CD4-positive, CD25-positive, alpha-beta regulatory T cell (primary cell): ENCODE results near the gene USPL1. TPM values are rescaled to one million over a fixed set of nuclear protein-coding genes. Genes with fewer than 3 reads are reported as not detected.

Source experiments
- ATAC-seq, 2 donors: fragments of 150-1000 bp; cut with Tn5 transposase; one replicate each; pipeline ENCODE4 v1.10.0; 2021; ENCODE audit warnings: low read depth in 2 of 2, moderate number of reproducible peaks in 2 of 2, moderate library complexity in 1 of 2
- DNase-seq, 3 donors: peaks; one replicate each; pipeline versions ENCODE4 v3.0.0 to v3.0.0-alpha.2; 2012 to 2022; ENCODE audit warnings: mixed read lengths in 1 of 3
- H3K27ac ChIP-seq: one replicate; pipeline ENCODE4 v1.7.0; 2013; ENCODE audit warnings: mild to moderate bottlenecking, low read length; ENCODE audit not compliant: insufficient read depth, poor library complexity, severe bottlenecking
- H3K27me3 ChIP-seq: one replicate; pipeline ENCODE4 v1.7.0; 2013; ENCODE audit warnings: low read length; ENCODE audit not compliant: control insufficient read depth, insufficient read depth
- H3K36me3 ChIP-seq: one replicate; pipeline ENCODE4 v1.7.0; 2013; ENCODE audit warnings: mild to moderate bottlenecking, low read length, moderate library complexity; ENCODE audit not compliant: control insufficient read depth, insufficient read depth
- H3K4me1 ChIP-seq: 2 replicates; pipeline ENCODE4 v1.7.0; 2013; ENCODE audit warnings: mild to moderate bottlenecking, low read length; ENCODE audit not compliant: insufficient read depth, control insufficient read depth, poor library complexity, severe bottlenecking
- H3K4me3 ChIP-seq: one replicate; pipeline ENCODE4 v1.7.0; 2013; ENCODE audit warnings: low read depth, mild to moderate bottlenecking, low read length, moderate library complexity
- H3K9me3 ChIP-seq, 2 experiments: 1 replicate in 1 of 2; 2 replicates in 1 of 2; pipeline ENCODE4 v1.7.0; 2013; ENCODE audit warnings: low read length in 2 of 2, mild to moderate bottlenecking in 1 of 2, moderate library complexity in 1 of 2; ENCODE audit not compliant: control insufficient read depth in 2 of 2
- H3K27ac Mint-ChIP-seq, 3 donors: one replicate each; pipeline ENCODE4 v1.8.0; 2020 to 2022; ENCODE audit warnings: mild to moderate bottlenecking in 3 of 3, mixed read lengths in 3 of 3, moderate library complexity in 2 of 3
- H3K27me3 Mint-ChIP-seq: one replicate; pipeline ENCODE4 v1.8.0; 2022; ENCODE audit warnings: mild to moderate bottlenecking, mixed read lengths
- H3K36me3 Mint-ChIP-seq: one replicate; pipeline ENCODE4 v1.8.0; 2020; ENCODE audit warnings: mixed read lengths
- H3K4me1 Mint-ChIP-seq, 4 donors: one replicate each; pipeline ENCODE4 v1.8.0; 2020 to 2022; ENCODE audit warnings: mixed read lengths in 4 of 4, mild to moderate bottlenecking in 1 of 4
- H3K4me3 Mint-ChIP-seq, 4 donors: one replicate each; pipeline ENCODE4 v1.8.0; 2020 to 2022; ENCODE audit warnings: mild to moderate bottlenecking in 4 of 4, mixed read lengths in 4 of 4, moderate library complexity in 3 of 4
- H3K9me3 Mint-ChIP-seq, 7 donors: one replicate each; pipeline ENCODE4 v1.8.0; 2020 to 2022; ENCODE audit warnings: mixed read lengths in 7 of 7, mild to moderate bottlenecking in 3 of 7, moderate library complexity in 2 of 7
- polyA plus RNA-seq, 4 donors: library from polyadenylated mRNA; unstranded; fragments of 300-500 nt; fragmentation: Illumina TruSeq; gene quantifications; one replicate each; pipeline ENCODE4 v1.2.3, GENCODE V29; 2021
- total RNA-seq: library from RNA; stranded (reverse); gene quantifications from one replicate; pipeline ENCODE4 v1.2.3, GENCODE V29; 2022

The USPL1 gene
- total and polyA plus RNA-seq, 5 donors from 2014 or later = 11.9 to 37.2 (median 17.9) TPM

- H3K9me3 Mint-ChIP-seq = peaks cover 0 to 4% (median 0%) of the 10 kb centered on the region in 7 donors
- peak overlapping the region; percentile 71 for H3K4me3 ChIP-seq
- no peaks in the 10 kb centered on the region for H3K36me3 Mint-ChIP-seq
- no peak overlapping the region for H3K27ac ChIP-seq
- no peaks in the 10 kb centered on the region for H3K36me3 ChIP-seq
- peaks cover 16% of the 10 kb centered on the region for H3K27me3 Mint-ChIP-seq
- H3K4me1 ChIP-seq = no peaks in the 10 kb centered on the region
- no peak for ATAC-seq
- H3K27me3 ChIP-seq = peaks cover 5% of the 10 kb centered on the region
- no peaks in the 10 kb centered on the region for H3K9me3 ChIP-seq
- H3K27ac Mint-ChIP-seq = no peak overlapping the region
- H3K4me3 Mint-ChIP-seq = peak overlapping the region in 2 of 4 donors; percentile 7 to 87
- H3K4me1 Mint-ChIP-seq = peaks cover 3 to 11% (median 6%) of the 10 kb centered on the region in 4 donors
- DNase-seq = no peak
Observed at GRCh38 chr13:30689752-30690151, 72.0 kb downstream of the USPL1 start.

GRCh38 chr13:30690282-30691188, 72.8 kb downstream of the USPL1 start:
- H3K9me3 ChIP-seq = no peaks in the 10 kb centered on the region
- no peaks in the 10 kb centered on the region for H3K36me3 ChIP-seq
- peaks cover 3 to 14% (median 6%) of the 10 kb centered on the region in 4 donors for H3K4me1 Mint-ChIP-seq
- H3K27ac Mint-ChIP-seq = peak overlapping the region; percentile 33 to 83 (median 72)
- peaks cover 5% of the 10 kb centered on the region for H3K27me3 ChIP-seq
- ATAC-seq (peak in 1 of 2 donors; percentile 62), DNase-seq (peak in 1 of 3 donors; percentile 56)
- H3K9me3 Mint-ChIP-seq = peaks cover 0 to 4% (median 0%) of the 10 kb centered on the region in 7 donors
- no peaks in the 10 kb centered on the region for H3K4me1 ChIP-seq
- peaks cover 20% of the 10 kb centered on the region for H3K27me3 Mint-ChIP-seq
- peak overlapping the region; percentile 71 for H3K4me3 ChIP-seq
- peak overlapping the region; percentile 7 to 87 (median 52) for H3K4me3 Mint-ChIP-seq
- H3K27ac ChIP-seq = no peak overlapping the region
- no peaks in the 10 kb centered on the region for H3K36me3 Mint-ChIP-seq

GRCh38 chr13:30692113-30692512, 74.4 kb downstream of the USPL1 start:
- H3K36me3 ChIP-seq = no peaks in the 10 kb centered on the region
- Mint-ChIP-seq H3K36me3 (no peaks in the 10 kb centered on the region), H3K27me3 (peaks cover 22% of the 10 kb centered on the region), H3K27ac (no peak overlapping the region), H3K4me3 (peak overlapping the region in 1 of 4 donors; percentile 31), H3K9me3 (peaks cover 0 to 4% (median 0%) of the 10 kb centered on the region in 7 donors), H3K4me1 (peaks cover 6 to 28% (median 13%) of the 10 kb centered on the region in 4 donors)
- H3K4me1 ChIP-seq = peaks cover 4% of the 10 kb centered on the region
- DNase-seq (no peak), ATAC-seq (no peak)
- H3K27me3 ChIP-seq = peaks cover 7% of the 10 kb centered on the region
- no peak overlapping the region for H3K4me3 ChIP-seq
- H3K9me3 ChIP-seq = no peaks in the 10 kb centered on the region
- H3K27ac ChIP-seq = no peak overlapping the region

GRCh38 chr13:30696278-30697176, 78.8 kb downstream of the USPL1 start:
- Mint-ChIP-seq H3K27ac (peak overlapping the region in 2 of 3 donors; percentile 15 to 42), H3K4me1 (peaks cover 0 to 22% (median 11%) of the 10 kb centered on the region in 4 donors), H3K36me3 (no peaks in the 10 kb centered on the region), H3K4me3 (no peak overlapping the region), H3K27me3 (peaks cover 43% of the 10 kb centered on the region), H3K9me3 (no peaks in the 10 kb centered on the region)
- DNase-seq = no peak
- H3K36me3 ChIP-seq = no peaks in the 10 kb centered on the region
- H3K9me3 ChIP-seq = no peaks in the 10 kb centered on the region
- ATAC-seq = no peak
- peaks cover 6% of the 10 kb centered on the region for H3K27me3 ChIP-seq
- no peak overlapping the region for H3K4me3 ChIP-seq
- peaks cover 4% of the 10 kb centered on the region for H3K4me1 ChIP-seq
- no peak overlapping the region for H3K27ac ChIP-seq

GRCh38 chr13:30697177-30697953, 79.6 kb downstream of the USPL1 start:
- Mint-ChIP-seq H3K4me3 (no peak overlapping the region), H3K9me3 (no peaks in the 10 kb centered on the region), H3K27ac (peak overlapping the region in 2 of 3 donors; percentile 15 to 77), H3K27me3 (peaks cover 50% of the 10 kb centered on the region), H3K36me3 (no peaks in the 10 kb centered on the region), H3K4me1 (peaks cover 0 to 22% (median 11%) of the 10 kb centered on the region in 4 donors)
- Histone ChIP-seq H3K9me3 (no peaks in the 10 kb centered on the region), H3K27me3 (peaks cover 8% of the 10 kb centered on the region), H3K4me1 (peaks cover 4% of the 10 kb centered on the region), H3K36me3 (no peaks in the 10 kb centered on the region), H3K4me3 (no peak overlapping the region), H3K27ac (no peak overlapping the region)
- no peak for DNase-seq
- ATAC-seq = no peak

GRCh38 chr13:30697996-30698401, 80.3 kb downstream of the USPL1 start:
- Mint-ChIP-seq H3K9me3 (no peaks in the 10 kb centered on the region), H3K27ac (no peak overlapping the region), H3K4me1 (peaks cover 0 to 22% (median 13%) of the 10 kb centered on the region in 4 donors), H3K27me3 (peaks cover 53% of the 10 kb centered on the region), H3K36me3 (no peaks in the 10 kb centered on the region), H3K4me3 (no peak overlapping the region)
- Histone ChIP-seq H3K9me3 (no peaks in the 10 kb centered on the region), H3K27ac (no peak overlapping the region), H3K36me3 (no peaks in the 10 kb centered on the region), H3K4me1 (peaks cover 4% of the 10 kb centered on the region), H3K4me3 (no peak overlapping the region), H3K27me3 (peaks cover 10% of the 10 kb centered on the region)
- no peak for ATAC-seq
- no peak for DNase-seq

- DNase-seq = no peak
Observed at GRCh38 chr13:30698488-30699005, 80.8 kb downstream of the USPL1 start.

More at GRCh38 chr13:30698488-30699005, 80.8 kb downstream of the USPL1 start:
- ATAC-seq = no peak
- H3K27me3 Mint-ChIP-seq = peaks cover 56% of the 10 kb centered on the region
- Histone ChIP-seq H3K27ac (no peak overlapping the region), H3K4me3 (no peak overlapping the region), H3K36me3 (no peaks in the 10 kb centered on the region), H3K27me3 (peaks cover 10% of the 10 kb centered on the region), H3K4me1 (peaks cover 4% of the 10 kb centered on the region), H3K9me3 (no peaks in the 10 kb centered on the region)
- no peaks in the 10 kb centered on the region for H3K9me3 Mint-ChIP-seq
- H3K4me3 Mint-ChIP-seq = no peak overlapping the region
- H3K27ac Mint-ChIP-seq = no peak overlapping the region
- H3K4me1 Mint-ChIP-seq = peaks cover 0 to 22% (median 13%) of the 10 kb centered on the region in 4 donors
- no peaks in the 10 kb centered on the region for H3K36me3 Mint-ChIP-seq
